22Rv1 (cell line): ENCODE data around the gene LRRC36.

Source experiments
- H3K27ac ChIP-seq: fragments of 450-650 bp; 2 replicates; pipeline ENCODE4 v1.5.1; 2017
- ZFX ChIP-seq: fragments of 450-650 bp; IDR thresholded peaks from 2 replicates; pipeline ENCODE4 v1.6.1; 2017; ENCODE audit warnings: antibody characterized with exemption, borderline replicate concordance
- TF ChIP-seq, protein P1 (sequence below): fragments of 450-650 bp; IDR thresholded peaks from 2 replicates; pipeline ENCODE4 v1.5.1; 2017; ENCODE audit warnings: mild to moderate bottlenecking

LRRC36 gene

GRCh38 chr16:67284699-67285646 lies 41.6 kb upstream of the LRRC36 start:
- no peak overlapping the region for H3K27ac ChIP-seq
- TF ChIP-seq, protein P1, sequence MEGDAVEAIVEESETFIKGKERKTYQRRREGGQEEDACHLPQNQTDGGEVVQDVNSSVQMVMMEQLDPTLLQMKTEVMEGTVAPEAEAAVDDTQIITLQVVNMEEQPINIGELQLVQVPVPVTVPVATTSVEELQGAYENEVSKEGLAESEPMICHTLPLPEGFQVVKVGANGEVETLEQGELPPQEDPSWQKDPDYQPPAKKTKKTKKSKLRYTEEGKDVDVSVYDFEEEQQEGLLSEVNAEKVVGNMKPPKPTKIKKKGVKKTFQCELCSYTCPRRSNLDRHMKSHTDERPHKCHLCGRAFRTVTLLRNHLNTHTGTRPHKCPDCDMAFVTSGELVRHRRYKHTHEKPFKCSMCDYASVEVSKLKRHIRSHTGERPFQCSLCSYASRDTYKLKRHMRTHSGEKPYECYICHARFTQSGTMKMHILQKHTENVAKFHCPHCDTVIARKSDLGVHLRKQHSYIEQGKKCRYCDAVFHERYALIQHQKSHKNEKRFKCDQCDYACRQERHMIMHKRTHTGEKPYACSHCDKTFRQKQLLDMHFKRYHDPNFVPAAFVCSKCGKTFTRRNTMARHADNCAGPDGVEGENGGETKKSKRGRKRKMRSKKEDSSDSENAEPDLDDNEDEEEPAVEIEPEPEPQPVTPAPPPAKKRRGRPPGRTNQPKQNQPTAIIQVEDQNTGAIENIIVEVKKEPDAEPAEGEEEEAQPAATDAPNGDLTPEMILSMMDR, result peak; percentile 73
- TF ChIP-seq ZFX, result no peak

GRCh38 chr16:67286441-67287235 lies 40.0 kb upstream of the LRRC36 start:
- no peak for TF ChIP-seq ZFX
- no peak overlapping the region for H3K27ac ChIP-seq

DNA sequence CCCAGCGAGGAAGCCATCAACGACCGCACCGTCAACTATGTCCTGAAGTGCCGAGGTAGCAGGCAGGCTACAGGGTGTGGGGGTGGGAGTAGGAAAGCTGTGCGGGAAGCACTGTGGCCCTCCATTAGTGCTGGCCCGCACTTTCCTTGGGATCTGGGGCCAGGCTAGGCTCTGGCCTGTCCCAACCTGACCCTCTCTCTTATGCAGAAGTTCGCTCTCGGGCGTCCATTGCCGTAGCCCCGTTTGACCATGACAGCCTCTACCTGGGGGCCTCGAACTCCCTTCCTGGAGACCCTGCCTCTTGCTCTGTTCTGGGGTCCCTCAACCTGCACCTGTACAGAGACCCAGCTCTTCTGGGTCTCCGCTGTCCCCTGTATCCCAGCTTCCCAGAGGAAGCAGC lies 38.7 kb upstream of the LRRC36 start:
- no peak for TF ChIP-seq ZFX
- TF ChIP-seq, protein P1, result no peak

GRCh38 chr16:67291461-67291860 lies 35.2 kb upstream of the LRRC36 start:
- no peak overlapping the region for H3K27ac ChIP-seq
- TF ChIP-seq ZFX, result no peak
- TF ChIP-seq, protein P1, result no peak

More for the DNA sequence above, 38.7 kb upstream of the LRRC36 start:
- no peak overlapping the region for H3K27ac ChIP-seq

- H3K27ac ChIP-seq, result no peak overlapping the region
- TF ChIP-seq, protein P1, result no peak
- TF ChIP-seq ZFX, result no peak
Observed at GRCh38 chr16:67294171-67294757, 32.4 kb upstream of the LRRC36 start.

DNA sequence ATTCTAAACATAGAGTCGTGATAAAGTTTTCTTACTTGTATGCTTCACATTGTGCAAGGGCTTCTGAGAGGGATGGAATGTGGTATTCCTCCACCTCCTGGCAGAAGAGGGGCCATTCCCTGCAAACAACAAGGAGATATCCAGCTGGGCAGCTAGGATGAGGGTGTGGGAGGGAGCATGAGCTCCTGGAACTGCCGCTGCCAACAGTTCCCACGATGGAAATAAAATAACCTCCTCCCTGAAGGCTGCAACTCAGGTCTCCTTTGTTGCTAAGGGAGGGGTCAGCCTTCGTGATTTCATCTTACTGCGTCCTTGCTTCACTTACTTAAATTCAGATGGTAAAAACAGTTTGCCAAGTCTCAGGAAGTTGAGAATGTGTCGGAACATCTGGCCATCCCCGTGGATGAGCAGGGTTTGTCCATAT lies 31.7 kb upstream of the LRRC36 start:
- TF ChIP-seq, protein P1, result no peak
- no peak for TF ChIP-seq ZFX
- H3K27ac ChIP-seq, result no peak overlapping the region

DNA sequence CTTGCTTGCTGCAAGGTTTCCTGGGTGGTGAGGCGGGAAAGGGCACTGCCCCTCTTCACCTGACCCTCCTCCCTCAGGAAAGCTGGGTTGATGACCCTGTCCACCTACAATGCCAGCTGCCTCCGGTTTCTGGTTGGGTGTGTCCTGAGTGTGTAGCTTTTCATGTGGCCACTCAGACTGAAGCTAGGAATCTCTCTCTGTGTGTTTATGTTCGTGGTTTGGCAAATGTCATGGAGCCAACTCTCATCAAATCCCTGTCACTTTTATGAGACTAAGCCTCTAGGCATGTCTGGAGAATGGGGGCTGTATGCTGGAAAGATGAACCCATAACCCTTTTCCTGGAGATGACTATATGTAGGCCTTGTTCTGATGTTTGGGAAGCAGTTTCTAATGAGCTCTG lies 30.2 kb upstream of the LRRC36 start:
- TF ChIP-seq, protein P1, result no peak
- no peak for TF ChIP-seq ZFX
- no peak overlapping the region for H3K27ac ChIP-seq
